Mesendoderm (in vitro differentiated cells): Measurements from ENCODE around the gene CHRNA9.

Experiments
- DNase-seq: peaks from one replicate; pipeline ENCODE4 v3.0.0; 2013
- H2AK5ac ChIP-seq: 2 replicates; pipeline ENCODE4 v1.6.1; 2013; ENCODE audit warnings: low read length, inconsistent platforms
- H2BK120ac ChIP-seq: 2 replicates; pipeline ENCODE4 v1.6.1; 2013; ENCODE audit warnings: low read depth, mild to moderate bottlenecking, low read length, moderate library complexity, mixed read lengths
- H2BK15ac ChIP-seq: replicated peaks from 2 replicates; pipeline ENCODE4 v1.6.1; 2013; ENCODE audit warnings: low read depth, mild to moderate bottlenecking, moderate library complexity
- H2BK5ac ChIP-seq: 2 replicates; pipeline ENCODE4 v1.6.1; 2013; ENCODE audit warnings: low read length, inconsistent platforms
- H3K18ac ChIP-seq: 2 replicates; pipeline ENCODE4 v1.6.1; 2013; ENCODE audit warnings: mild to moderate bottlenecking, low read length, mixed read lengths
- H3K23ac ChIP-seq: one replicate; pipeline ENCODE4 v1.6.1; 2013; ENCODE audit warnings: low read length
- H3K27ac ChIP-seq: 2 replicates; pipeline ENCODE4 v1.5.1; 2013; ENCODE audit warnings: low read depth, mild to moderate bottlenecking, inconsistent platforms, low read length, moderate library complexity
- H3K27me3 ChIP-seq: 2 replicates; pipeline ENCODE4 v1.6.1; 2013; ENCODE audit warnings: low read length, control low read depth, mild to moderate bottlenecking, inconsistent platforms; ENCODE audit not compliant: insufficient read depth, poor library complexity
- H3K36me3 ChIP-seq: 2 replicates; pipeline ENCODE4 v1.6.1; 2013; ENCODE audit warnings: low read length, inconsistent platforms; ENCODE audit not compliant: control insufficient read depth, insufficient read depth
- H3K4ac ChIP-seq: one replicate; pipeline ENCODE4 v1.6.1; 2013; ENCODE audit warnings: low read depth, mild to moderate bottlenecking, low read length, moderate library complexity
- H3K4me1 ChIP-seq: 2 replicates; pipeline ENCODE4 v1.6.1; 2013; ENCODE audit warnings: low read depth, low read length, inconsistent platforms; ENCODE audit not compliant: control insufficient read depth
- H3K4me2 ChIP-seq: 2 replicates; pipeline ENCODE4 v1.6.1; 2013; ENCODE audit warnings: low read length
- H3K4me3 ChIP-seq: 2 replicates; pipeline ENCODE4 v1.5.1; 2013; ENCODE audit warnings: mild to moderate bottlenecking, low read length
- H3K56ac ChIP-seq: one replicate; pipeline ENCODE4 v1.6.1; 2013; ENCODE audit warnings: low read length
- H3K79me1 ChIP-seq: 2 replicates; pipeline ENCODE4 v1.6.1; 2013; ENCODE audit warnings: low read length, inconsistent platforms
- H3K79me2 ChIP-seq: 2 replicates; pipeline ENCODE4 v1.6.1; 2013; ENCODE audit warnings: mild to moderate bottlenecking, low read length; ENCODE audit not compliant: control insufficient read depth, insufficient read depth
- H3K9ac ChIP-seq: 2 replicates; pipeline ENCODE4 v1.6.1; 2013; ENCODE audit warnings: low read length, inconsistent platforms
- H4K5ac ChIP-seq: one replicate; pipeline ENCODE4 v1.6.1; 2013; ENCODE audit warnings: low read length
- H4K8ac ChIP-seq: one replicate; pipeline ENCODE4 v1.6.1; 2013; ENCODE audit warnings: low read depth, mild to moderate bottlenecking, control low read depth, low read length, moderate library complexity
- WGBS: extraction: QIAGEN DNeasy Blood & Tissue Kit; methylation state at CpG from one replicate; pipeline ENCODE4 v1.1.7; 2013; ENCODE audit warnings: low lambda C conversion rate, missing lambda C conversion rate; ENCODE audit not compliant: insufficient coverage; ENCODE audit errors: extremely low coverage; 5-methylcytosine and 5-hydroxymethylcytosine counted together

The CHRNA9 gene

DNA sequence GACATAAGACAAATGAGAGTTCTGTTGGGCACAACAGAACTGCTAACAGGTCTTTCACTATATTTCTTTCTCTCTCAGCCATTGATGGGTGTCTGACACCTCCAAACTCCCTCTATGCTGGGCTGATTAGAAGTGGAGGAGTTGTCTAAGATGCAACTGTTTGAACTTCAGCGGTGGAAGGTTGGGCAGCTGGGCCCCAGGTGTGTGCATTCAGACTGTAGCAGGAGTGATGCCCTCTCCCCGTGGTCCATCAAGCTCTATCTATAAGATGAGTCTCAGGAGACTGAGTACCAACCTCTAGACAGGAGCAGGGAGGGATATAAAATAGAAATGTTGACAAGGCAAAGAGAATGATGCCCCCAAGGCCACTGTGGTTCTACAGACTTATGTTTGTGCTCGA is 28.2 kb upstream of the CHRNA9 start:
- Histone ChIP-seq H3K9ac (no peak overlapping the region), H3K4me1 (peaks cover 12% of the 10 kb centered on the region)

DNA sequence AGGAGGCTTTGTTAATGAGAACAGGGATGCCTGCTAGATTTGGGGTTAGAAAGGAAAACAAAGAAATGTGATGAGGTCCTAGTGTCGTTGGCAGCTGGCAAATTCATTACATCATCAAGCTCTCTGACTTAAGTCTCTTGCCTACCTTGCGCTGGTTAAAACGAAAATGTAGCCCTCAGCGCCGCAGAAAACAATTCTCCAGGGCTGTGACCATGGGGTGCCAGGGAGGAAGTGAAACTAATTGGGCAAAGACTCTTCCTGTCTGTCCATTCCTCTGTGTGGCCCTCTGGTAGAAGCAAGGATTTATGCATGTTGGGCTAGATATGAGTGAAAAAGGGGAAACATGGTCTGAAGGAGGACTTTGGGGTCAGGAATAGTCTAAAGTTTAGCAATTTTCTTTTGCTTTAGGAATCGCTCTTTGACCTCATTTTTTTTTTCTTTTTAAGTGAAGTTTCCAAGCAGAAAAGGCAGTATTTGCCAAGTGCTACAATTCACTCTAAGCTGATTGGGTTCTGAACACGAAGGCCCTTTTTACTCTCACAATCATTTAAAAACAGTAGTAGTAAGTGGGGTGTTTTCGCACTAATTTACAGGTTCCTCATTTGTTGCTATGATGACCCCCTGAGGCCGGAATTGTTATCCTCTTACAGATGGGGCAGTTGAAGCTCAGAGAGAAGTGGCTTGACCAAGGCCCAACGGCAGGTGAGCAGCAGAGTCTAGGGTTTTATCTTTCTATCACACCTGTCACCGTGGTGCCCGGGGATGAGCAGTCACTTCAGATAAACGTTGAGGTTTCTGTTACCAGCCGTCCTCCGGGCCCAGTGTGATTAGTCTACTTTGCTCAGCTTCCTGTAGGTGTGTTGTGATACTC is 27.3 kb upstream of the CHRNA9 start:
- Histone ChIP-seq H3K9ac (no peak overlapping the region), H3K4ac (no peak overlapping the region), H4K5ac (no peak overlapping the region), H3K79me1 (no peaks in the 10 kb centered on the region), H3K4me1 (peaks cover 12% of the 10 kb centered on the region), H2BK15ac (no peak overlapping the region), H3K18ac (no peak overlapping the region), H3K23ac (no peak overlapping the region), H2AK5ac (no peak overlapping the region), H3K4me2 (no peak overlapping the region), H3K27me3 (no peaks in the 10 kb centered on the region), H2BK120ac (no peak overlapping the region), H3K79me2 (no peaks in the 10 kb centered on the region), H3K56ac (no peak overlapping the region), H3K36me3 (no peaks in the 10 kb centered on the region), H2BK5ac (peak overlapping the region; percentile 14), H4K8ac (no peak overlapping the region), H3K4me3 (no peak overlapping the region), H3K27ac (peak overlapping the region; percentile 20)
- WGBS = no CpG with 5 or more reads among the region's 15 CpGs
- DNase-seq = peak; percentile 58

More for the DNA sequence above, 28.2 kb upstream of the CHRNA9 start:
- Histone ChIP-seq H2BK120ac (no peak overlapping the region), H3K56ac (no peak overlapping the region), H3K79me1 (no peaks in the 10 kb centered on the region), H3K4me3 (no peak overlapping the region), H3K79me2 (no peaks in the 10 kb centered on the region), H3K27me3 (no peaks in the 10 kb centered on the region), H3K4ac (no peak overlapping the region), H3K23ac (no peak overlapping the region), H4K8ac (no peak overlapping the region), H2BK5ac (no peak overlapping the region), H2AK5ac (no peak overlapping the region), H3K4me2 (no peak overlapping the region), H4K5ac (no peak overlapping the region), H2BK15ac (no peak overlapping the region), H3K18ac (no peak overlapping the region), H3K27ac (no peak overlapping the region), H3K36me3 (no peaks in the 10 kb centered on the region)
- WGBS = no CpG with 5 or more reads among the region's 3 CpGs
- no peak for DNase-seq

DNA sequence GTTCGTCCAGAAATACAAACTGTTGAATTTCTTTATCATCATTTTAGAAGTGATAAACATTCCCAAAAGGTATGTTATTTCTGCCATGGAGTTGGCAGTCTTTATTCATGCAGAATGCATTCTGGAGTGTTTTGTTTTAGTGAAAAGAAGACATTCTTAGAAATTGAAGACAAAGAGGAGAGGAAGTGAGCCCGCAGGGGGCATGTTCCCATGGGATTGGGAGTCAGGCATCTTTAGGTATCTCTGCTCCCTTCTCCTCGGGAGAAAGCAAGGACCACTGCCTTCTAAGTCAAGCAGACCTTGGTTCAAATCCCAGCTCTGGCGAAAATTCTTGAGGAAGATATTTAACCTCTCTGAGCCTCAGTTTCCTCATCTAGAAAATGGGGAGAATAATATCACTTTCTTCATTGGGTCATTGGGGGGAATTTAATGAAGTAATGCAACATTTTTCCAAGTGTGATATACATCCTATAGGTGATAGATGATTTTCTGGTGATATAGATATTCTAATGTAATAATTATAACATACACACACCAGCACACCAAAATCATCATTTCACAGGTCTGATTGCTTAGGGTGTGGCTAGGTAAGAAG is 26.5 kb upstream of the CHRNA9 start:
- Histone ChIP-seq H3K4me2 (no peak overlapping the region), H3K23ac (no peak overlapping the region), H3K27ac (peak overlapping the region; percentile 37), H2BK120ac (no peak overlapping the region), H2AK5ac (no peak overlapping the region), H3K9ac (no peak overlapping the region), H3K79me1 (no peaks in the 10 kb centered on the region), H3K18ac (no peak overlapping the region), H4K5ac (no peak overlapping the region), H2BK5ac (no peak overlapping the region), H3K79me2 (no peaks in the 10 kb centered on the region), H3K27me3 (no peaks in the 10 kb centered on the region), H4K8ac (no peak overlapping the region), H3K4me3 (no peak overlapping the region), H3K4ac (no peak overlapping the region), H3K56ac (no peak overlapping the region), H2BK15ac (peak overlapping the region; percentile 8), H3K4me1 (peaks cover 12% of the 10 kb centered on the region), H3K36me3 (no peaks in the 10 kb centered on the region)
- no CpG with 5 or more reads among the region's 4 CpGs for WGBS
- DNase-seq = no peak

DNA sequence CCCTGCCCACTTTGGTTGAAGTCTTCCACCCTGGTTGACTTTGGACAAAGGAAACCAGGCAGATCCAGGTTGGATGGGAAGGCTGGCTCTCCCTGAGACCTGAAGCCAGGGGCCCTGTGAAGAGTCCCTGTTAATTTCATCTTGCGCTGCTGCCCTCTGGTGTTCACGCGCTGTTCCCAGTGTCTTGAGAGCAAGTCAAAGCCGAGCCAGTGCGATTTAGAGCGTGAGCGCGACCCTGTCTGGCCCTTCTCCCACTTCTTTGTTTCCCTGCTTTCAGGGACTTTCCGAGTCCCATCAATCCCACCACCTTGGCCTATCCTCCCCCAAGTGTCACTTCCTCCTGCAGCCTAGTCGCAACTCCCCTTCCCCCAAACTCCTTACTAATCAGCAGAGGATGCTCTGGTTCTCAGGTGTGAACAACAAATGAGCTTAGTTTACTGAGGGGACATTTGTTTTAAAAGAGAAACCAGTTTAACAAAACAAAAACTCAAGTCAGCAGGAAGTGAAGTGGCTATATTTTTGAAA is 25.8 kb upstream of the CHRNA9 start:
- H2BK15ac ChIP-seq = no peak overlapping the region
- no peak overlapping the region for H3K4ac ChIP-seq
- H2BK120ac ChIP-seq = no peak overlapping the region
- H3K36me3 ChIP-seq = no peaks in the 10 kb centered on the region
- H3K27me3 ChIP-seq = no peaks in the 10 kb centered on the region
- no peak overlapping the region for H3K23ac ChIP-seq
- peak; percentile 96 for DNase-seq
- peak overlapping the region; percentile 86 for H4K5ac ChIP-seq
- no peak overlapping the region for H3K18ac ChIP-seq
- H2AK5ac ChIP-seq = no peak overlapping the region
- peak overlapping the region; percentile 15 for H3K9ac ChIP-seq
- no peak overlapping the region for H3K4me3 ChIP-seq
- no peaks in the 10 kb centered on the region for H3K79me2 ChIP-seq
- H3K79me1 ChIP-seq = no peaks in the 10 kb centered on the region
- no peak overlapping the region for H4K8ac ChIP-seq
- peak overlapping the region; percentile 18 for H3K56ac ChIP-seq
- peaks cover 12% of the 10 kb centered on the region for H3K4me1 ChIP-seq
- no peak overlapping the region for H3K4me2 ChIP-seq
- peak overlapping the region; percentile 38 for H2BK5ac ChIP-seq
- peak overlapping the region; percentile 34 for H3K27ac ChIP-seq
- WGBS = no CpG with 5 or more reads among the region's 10 CpGs

DNA sequence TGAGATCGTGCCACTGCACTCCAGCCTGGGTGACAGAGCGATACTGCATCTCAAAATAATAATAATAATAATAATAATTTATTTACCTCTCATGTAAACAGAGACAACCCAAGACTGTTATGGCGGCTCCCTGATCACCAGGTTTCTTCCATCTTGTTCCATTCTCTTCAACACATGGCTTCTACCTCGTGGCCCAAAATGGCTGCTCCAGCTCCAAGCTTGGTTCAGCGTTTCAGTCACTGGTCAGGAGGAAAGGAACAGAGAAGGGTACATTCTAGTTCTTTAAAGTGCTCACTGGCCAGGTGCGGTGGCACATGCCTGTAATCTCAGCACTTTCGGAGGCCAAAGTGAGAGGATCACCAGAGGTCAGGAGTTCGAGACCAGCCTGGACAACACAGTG is 24.9 kb upstream of the CHRNA9 start:
- Histone ChIP-seq H3K27ac (no peak overlapping the region), H3K9ac (no peak overlapping the region), H2BK5ac (no peak overlapping the region), H3K79me1 (no peaks in the 10 kb centered on the region), H3K56ac (no peak overlapping the region), H3K4me2 (no peak overlapping the region), H3K4me1 (peaks cover 12% of the 10 kb centered on the region), H3K27me3 (no peaks in the 10 kb centered on the region), H2BK15ac (no peak overlapping the region), H3K4me3 (no peak overlapping the region), H3K79me2 (no peaks in the 10 kb centered on the region), H3K23ac (no peak overlapping the region), H3K4ac (no peak overlapping the region), H2AK5ac (no peak overlapping the region), H4K8ac (no peak overlapping the region), H3K18ac (no peak overlapping the region), H2BK120ac (no peak overlapping the region), H4K5ac (no peak overlapping the region), H3K36me3 (no peaks in the 10 kb centered on the region)
- no peak for DNase-seq
- no CpG with 5 or more reads among the region's 8 CpGs for WGBS
